ENCODE data around the gene DZIP1L. TPM values are rescaled to one million over a fixed set of nuclear protein-coding genes. Genes with fewer than 3 reads are reported as not detected.
"Not testable (repeated sequence)": the region's sequence is repeated elsewhere in the genome, so short reads cannot be mapped to it uniquely, and the experiment has no call there.

Gene DZIP1L
- total RNA-seq, 2 experiments from 2014 or later: not detected

GRCh38 chr3:138103466-138103865 is 11.9 kb downstream of the DZIP1L start:
- H3K4me3 Mint-ChIP-seq: no peak overlapping the region
- H3K4me1 Mint-ChIP-seq (ENCODE audit: low read depth): no peaks in the 10 kb centered on the region
- intact Hi-C loops (cut with micrococcal nuclease): no loop called here
- no peak for DNase-seq
- peaks cover 2% of the 10 kb centered on the region for H3K27me3 Mint-ChIP-seq (ENCODE audit: low read depth)
- H3K27ac Mint-ChIP-seq: no peak overlapping the region
- CTCF ChIA-PET: interaction anchor here (1.0 kb wide), 1 partner anchor 15 kb away, joined by 3 read pairs; no protein-coding TSS in a partner anchor
- H3K9me3 Mint-ChIP-seq: no peaks in the 10 kb centered on the region
- H3K36me3 Mint-ChIP-seq (ENCODE audit: low read depth): no peaks in the 10 kb centered on the region

GRCh38 chr3:138101351-138101940 is 14.0 kb downstream of the DZIP1L start:
- H3K4me1 Mint-ChIP-seq (ENCODE audit: low read depth); H3K27me3 Mint-ChIP-seq (ENCODE audit: low read depth); H3K36me3 Mint-ChIP-seq (ENCODE audit: low read depth); intact Hi-C loops (cut with micrococcal nuclease); H3K4me3 Mint-ChIP-seq; H3K9me3 Mint-ChIP-seq; DNase-seq; H3K27ac Mint-ChIP-seq: not testable (repeated sequence)
- CTCF ChIA-PET: interaction anchor here (0.7 to 2.2 kb wide), 5 partner anchors 9 to 877 kb away, joined by 3 to 9 read pairs (median 4); no protein-coding TSS in a partner anchor

- no peaks in the 10 kb centered on the region for H3K27me3 Mint-ChIP-seq (ENCODE audit: low read depth)
- H3K9me3 Mint-ChIP-seq: no peaks in the 10 kb centered on the region
- H3K4me3 Mint-ChIP-seq: no peak overlapping the region
- no peaks in the 10 kb centered on the region for H3K36me3 Mint-ChIP-seq (ENCODE audit: low read depth)
- no peaks in the 10 kb centered on the region for H3K4me1 Mint-ChIP-seq (ENCODE audit: low read depth)
- CTCF ChIA-PET: interaction anchor here (0.6 to 1.2 kb wide), 2 partner anchors 30 to 63 kb away, joined by 3 read pairs; no protein-coding TSS in a partner anchor
- intact Hi-C loops (cut with micrococcal nuclease): no loop called here
- no peak overlapping the region for H3K27ac Mint-ChIP-seq
- no peak for DNase-seq
Observed at GRCh38 chr3:138099417-138099816, 16.0 kb downstream of the DZIP1L start.

- CTCF ChIA-PET: interaction anchor here (0.7 to 1.6 kb wide), 4 partner anchors 10 to 32 kb away, joined by 3 to 5 read pairs (median 4); partner anchors contain the start of gene DZIP1L
- Mint-ChIP-seq H3K27me3 (ENCODE audit: low read depth) (no peaks in the 10 kb centered on the region), H3K27ac (no peak overlapping the region), H3K4me3 (no peak overlapping the region), H3K9me3 (no peaks in the 10 kb centered on the region), H3K4me1 (ENCODE audit: low read depth) (no peaks in the 10 kb centered on the region), H3K36me3 (ENCODE audit: low read depth) (no peaks in the 10 kb centered on the region)
- DNase-seq: no peak
- intact Hi-C loops (cut with micrococcal nuclease): no loop called here
Observed at GRCh38 chr3:138097192-138098172, 17.9 kb downstream of the DZIP1L start.

- no peaks in the 10 kb centered on the region for H3K9me3 Mint-ChIP-seq
- CTCF ChIA-PET: interaction anchor here (0.7 to 2.0 kb wide), 6 partner anchors 8 to 25 kb away, joined by 3 to 9 read pairs (median 4); no protein-coding TSS in a partner anchor
- no peaks in the 10 kb centered on the region for H3K27me3 Mint-ChIP-seq (ENCODE audit: low read depth)
- no peak overlapping the region for H3K27ac Mint-ChIP-seq
- no peaks in the 10 kb centered on the region for H3K4me1 Mint-ChIP-seq (ENCODE audit: low read depth)
- DNase-seq: no peak
- intact Hi-C loops (cut with micrococcal nuclease): no loop called here
- no peaks in the 10 kb centered on the region for H3K36me3 Mint-ChIP-seq (ENCODE audit: low read depth)
- H3K4me3 Mint-ChIP-seq: no peak overlapping the region
Observed at GRCh38 chr3:138093721-138094120, 21.7 kb downstream of the DZIP1L start.

- Mint-ChIP-seq H3K27me3 (ENCODE audit: low read depth) (no peaks in the 10 kb centered on the region), H3K4me1 (ENCODE audit: low read depth) (no peaks in the 10 kb centered on the region), H3K9me3 (no peaks in the 10 kb centered on the region), H3K4me3 (no peak overlapping the region), H3K27ac (no peak overlapping the region), H3K36me3 (ENCODE audit: low read depth) (no peaks in the 10 kb centered on the region)
- intact Hi-C loops (cut with micrococcal nuclease): no loop called here
- DNase-seq: no peak
- CTCF ChIA-PET: interaction anchor here (1.7 to 2.0 kb wide), 2 partner anchors 10 to 26 kb away, joined by 4 to 9 read pairs; no protein-coding TSS in a partner anchor
Observed at GRCh38 chr3:138092023-138092422, 23.4 kb downstream of the DZIP1L start.

- Mint-ChIP-seq H3K27me3 (ENCODE audit: low read depth) (no peaks in the 10 kb centered on the region), H3K4me1 (ENCODE audit: low read depth) (no peaks in the 10 kb centered on the region), H3K36me3 (ENCODE audit: low read depth) (no peaks in the 10 kb centered on the region), H3K27ac (no peak overlapping the region), H3K4me3 (no peak overlapping the region), H3K9me3 (no peaks in the 10 kb centered on the region)
- CTCF ChIA-PET: interaction anchor here (0.6 kb wide), 1 partner anchor 35 kb away, joined by 3 read pairs; no protein-coding TSS in a partner anchor
- no peak for DNase-seq
- intact Hi-C loops (cut with micrococcal nuclease): no loop called here
Observed at GRCh38 chr3:138089091-138089490, 26.3 kb downstream of the DZIP1L start.

GRCh38 chr3:138085745-138086144 is 29.7 kb downstream of the DZIP1L start:
- H3K36me3 Mint-ChIP-seq (ENCODE audit: low read depth); CTCF ChIA-PET; intact Hi-C loops (cut with micrococcal nuclease); H3K27me3 Mint-ChIP-seq (ENCODE audit: low read depth); H3K9me3 Mint-ChIP-seq; H3K4me3 Mint-ChIP-seq; DNase-seq; H3K27ac Mint-ChIP-seq: not testable (repeated sequence)
- H3K4me1 Mint-ChIP-seq (ENCODE audit: low read depth): peaks cover 24% of the 10 kb centered on the region

- Mint-ChIP-seq H3K4me1 (ENCODE audit: low read depth) (peaks cover 24% of the 10 kb centered on the region), H3K9me3 (no peaks in the 10 kb centered on the region), H3K27ac (no peak overlapping the region), H3K27me3 (ENCODE audit: low read depth) (peaks cover 9% of the 10 kb centered on the region), H3K4me3 (no peak overlapping the region), H3K36me3 (ENCODE audit: low read depth) (no peaks in the 10 kb centered on the region)
- DNase-seq: no peak
- CTCF ChIA-PET: interaction anchor here (1.5 kb wide), 1 partner anchor 34 kb away, joined by 10 read pairs; no protein-coding TSS in a partner anchor
- intact Hi-C loops (cut with micrococcal nuclease): loop anchor here (5.0 kb wide), 1 partner anchor 243 kb away; the partner anchor contains the start of gene NME9
Observed at GRCh38 chr3:138084196-138084595, 31.2 kb downstream of the DZIP1L start.

GRCh38 chr3:138082992-138083386 is 32.4 kb downstream of the DZIP1L start:
- Mint-ChIP-seq H3K27ac (no peak overlapping the region), H3K36me3 (ENCODE audit: low read depth) (no peaks in the 10 kb centered on the region), H3K27me3 (ENCODE audit: low read depth) (peaks cover 9% of the 10 kb centered on the region), H3K9me3 (no peaks in the 10 kb centered on the region), H3K4me1 (ENCODE audit: low read depth) (peaks cover 29% of the 10 kb centered on the region), H3K4me3 (no peak overlapping the region)
- intact Hi-C loops (cut with micrococcal nuclease): loop anchor here (1.0 to 5.0 kb wide), 3 partner anchors 17 to 244 kb away; partner anchors contain the start of genes DBR1 and NME9
- CTCF ChIA-PET: interaction anchor here (0.5 to 2.2 kb wide), 6 partner anchors 9 to 37 kb away, joined by 3 to 11 read pairs (median 4); no protein-coding TSS in a partner anchor
- no peak for DNase-seq

GRCh38 chr3:138082085-138082991 is 33.1 kb downstream of the DZIP1L start:
- H3K36me3 Mint-ChIP-seq (ENCODE audit: low read depth): no peaks in the 10 kb centered on the region
- CTCF ChIA-PET: interaction anchor here (0.5 to 2.6 kb wide), 10 partner anchors 9 to 282 kb away, joined by 3 to 11 read pairs (median 4); partner anchors contain the start of gene DZIP1L
- H3K27me3 Mint-ChIP-seq (ENCODE audit: low read depth): peaks cover 9% of the 10 kb centered on the region
- peak overlapping the region; percentile 63 for H3K27ac Mint-ChIP-seq
- H3K9me3 Mint-ChIP-seq: no peaks in the 10 kb centered on the region
- peak overlapping the region; percentile 36 for H3K4me3 Mint-ChIP-seq
- peaks cover 29% of the 10 kb centered on the region for H3K4me1 Mint-ChIP-seq (ENCODE audit: low read depth)
- intact Hi-C loops (cut with micrococcal nuclease): loop anchor here (1.0 to 5.0 kb wide), 3 partner anchors 16 to 245 kb away; partner anchors contain the start of genes DBR1 and NME9
- DNase-seq: peak; percentile 29

Data from activated naive CD4-positive, alpha-beta T cell treated with anti-CD3 and anti-CD28 coated beads for 36 hours (primary cell).